ENCODE measurements around the gene ITPR1.

ITPR1 gene

GRCh38 chr3:4581920-4582611, 88.9 kb downstream of the ITPR1 start:
- no peak for TF ChIP-seq CTCF (IDR thresholded peaks at IDR 0.05; ENCODE audit: low read depth, low read length)
- peak in 1 of 2 donors; percentile 20 for DNase-seq (ENCODE audit: low read depth in 2 of 2)
- H3K4me3 ChIP-seq (replicated peaks in 1 of 2; ENCODE audit: low read depth in 2 of 2, low read length in 2 of 2): no peak overlapping the region

GRCh38 chr3:4582624-4583023, 89.5 kb downstream of the ITPR1 start:
- peak; percentile 68 to 69 for DNase-seq (ENCODE audit: low read depth in 2 of 2)
- TF ChIP-seq CTCF (IDR thresholded peaks at IDR 0.05; ENCODE audit: low read depth, low read length): no peak
- no peak overlapping the region for H3K4me3 ChIP-seq (replicated peaks in 1 of 2; ENCODE audit: low read depth in 2 of 2, low read length in 2 of 2)

GRCh38 chr3:4583416-4583815, 90.3 kb downstream of the ITPR1 start:
- no peak for TF ChIP-seq CTCF (IDR thresholded peaks at IDR 0.05; ENCODE audit: low read depth, low read length)
- peak overlapping the region in 1 of 2 donors; percentile 20 for H3K4me3 ChIP-seq (replicated peaks in 1 of 2; ENCODE audit: low read depth in 2 of 2, low read length in 2 of 2)
- peak; percentile 58 to 78 for DNase-seq (ENCODE audit: low read depth in 2 of 2)

GRCh38 chr3:4584456-4585249, 91.5 kb downstream of the ITPR1 start:
- peak overlapping the region in 1 of 2 donors; percentile 35 for H3K4me3 ChIP-seq (replicated peaks in 1 of 2; ENCODE audit: low read depth in 2 of 2, low read length in 2 of 2)
- no peak for TF ChIP-seq CTCF (IDR thresholded peaks at IDR 0.05; ENCODE audit: low read depth, low read length)
- peak; percentile 76 to 79 for DNase-seq (ENCODE audit: low read depth in 2 of 2)

GRCh38 chr3:4586381-4586780, 93.2 kb downstream of the ITPR1 start:
- H3K4me3 ChIP-seq (replicated peaks in 1 of 2; ENCODE audit: low read depth in 2 of 2, low read length in 2 of 2): no peak overlapping the region
- no peak for DNase-seq (ENCODE audit: low read depth in 2 of 2)
- TF ChIP-seq CTCF (IDR thresholded peaks at IDR 0.05; ENCODE audit: low read depth, low read length): no peak

GRCh38 chr3:4587061-4587837, 94.1 kb downstream of the ITPR1 start:
- peak in 1 of 2 donors; percentile 50 for DNase-seq (ENCODE audit: low read depth in 2 of 2)
- H3K4me3 ChIP-seq (replicated peaks in 1 of 2; ENCODE audit: low read depth in 2 of 2, low read length in 2 of 2): no peak overlapping the region
- TF ChIP-seq CTCF (IDR thresholded peaks at IDR 0.05; ENCODE audit: low read depth, low read length): no peak

Measured in cardiac fibroblast (primary cell).